Stomach (tissue), 9 donors: ENCODE measurements around the gene SRCIN1. TPM values are rescaled to one million over a fixed set of nuclear protein-coding genes. Genes with fewer than 3 reads are reported as not detected.

Source experiments
- DNase-seq, 2 donors: peaks; one replicate each; pipeline versions ENCODE4 v3.0.0 to v3.0.0-alpha.2; 2013 to 2019
- H3K27ac ChIP-seq, 5 donors: fragments of 200-600 bp in 4 of 5; sonication (generic) in 4 of 5; one replicate each; pipeline ENCODE4 v1.5.1; 2013 to 2019; ENCODE audit warnings: mild to moderate bottlenecking in 1 of 5, moderate library complexity in 1 of 5
- H3K27me3 ChIP-seq, 3 donors: fragments of 200-600 bp; sonication (generic); one replicate each; pipeline ENCODE4 v1.5.1; 2017 to 2019; ENCODE audit warnings: mixed run types in 1 of 3
- H3K36me3 ChIP-seq, 4 donors: fragments of 200-600 bp; sonication (generic); 1 replicate in 3 of 4; 2 replicates in 1 of 4; pipeline ENCODE4 v1.5.1; 2016 to 2019
- H3K4me1 ChIP-seq, 4 donors: fragments of 200-600 bp; sonication (generic); one replicate each; pipeline ENCODE4 v1.5.1; 2016 to 2019
- H3K4me3 ChIP-seq, 4 donors: fragments of 200-600 bp; sonication (generic) in 3 of 4; one replicate each; pipeline ENCODE4 v1.5.1; 2016 to 2019; ENCODE audit warnings: mild to moderate bottlenecking in 1 of 4
- H3K9me3 ChIP-seq, 4 donors: fragments of 200-600 bp; sonication (generic); one replicate each; pipeline ENCODE4 v1.5.1; 2016 to 2019
- EP300 ChIP-seq: sonication (generic); formaldehyde crosslinking; IDR thresholded peaks from one replicate; pipeline ENCODE4 v1.6.1; 2017; ENCODE audit warnings: antibody characterized with exemption
- POLR2A ChIP-seq, 4 donors: fragments of 450-650 bp; IDR thresholded peaks; one replicate each; pipeline ENCODE4 v1.6.1; 2016; ENCODE audit warnings: antibody characterized with exemption in 4 of 4, control low read depth in 2 of 4, mild to moderate bottlenecking in 1 of 4, moderate library complexity in 1 of 4
- POLR2AphosphoS5 ChIP-seq, 3 donors: sonication (generic); formaldehyde crosslinking; IDR thresholded peaks; one replicate each; pipeline ENCODE4 v1.6.1; 2016; ENCODE audit warnings: antibody characterized with exemption in 3 of 3
- WGBS, 5 donors: extraction: QIAGEN DNeasy Blood & Tissue Kit in 3 of 5; methylation state at CpG; one replicate each; pipeline versions ENCODE4 v1.1.5 to v1.1.7; 2013 to 2018; 5-methylcytosine and 5-hydroxymethylcytosine counted together
- intact Hi-C: fragments of 100-400 bp; cut with DNase I; formaldehyde crosslinking; loops from one replicate; pipeline ENCODE4 v1.15.1; 2023; ENCODE audit warnings: low total_unique reads
- polyA plus RNA-seq, 3 donors: library from polyadenylated mRNA; stranded (reverse); fragments of 200-250 nt; gene quantifications; one replicate each; pipeline ENCODE4 v1.2.3, GENCODE V29; 2013
- total RNA-seq, 5 donors: library from RNA; depleted of rRNA; stranded (reverse); fragments of >200 nt; gene quantifications; one replicate each; pipeline versions ENCODE4 v1.1.0 to v1.2.3, GENCODE V29; 2014 to 2016
- TF ChIP-seq, protein P1 (sequence below), 7 experiments: fragments of 450-650 bp in 4 of 7; fragments of 200-600 bp in 3 of 7; sonication (generic) in 3 of 7; IDR thresholded peaks; one replicate each; pipeline ENCODE4 v1.5.1; 2016 to 2019; ENCODE audit warnings: antibody characterized with exemption in 7 of 7, control low read depth in 2 of 7, mild to moderate bottlenecking in 1 of 7
- donor health status: healthy with polysubstance abuse.
- donor health status: Bipolar disorder and iron deficiency.
- donor health status: healthy.

SRCIN1 gene
- total and polyA plus RNA-seq, 8 donors: 0.29 to 21.9 (median 1.9) TPM

DNA sequence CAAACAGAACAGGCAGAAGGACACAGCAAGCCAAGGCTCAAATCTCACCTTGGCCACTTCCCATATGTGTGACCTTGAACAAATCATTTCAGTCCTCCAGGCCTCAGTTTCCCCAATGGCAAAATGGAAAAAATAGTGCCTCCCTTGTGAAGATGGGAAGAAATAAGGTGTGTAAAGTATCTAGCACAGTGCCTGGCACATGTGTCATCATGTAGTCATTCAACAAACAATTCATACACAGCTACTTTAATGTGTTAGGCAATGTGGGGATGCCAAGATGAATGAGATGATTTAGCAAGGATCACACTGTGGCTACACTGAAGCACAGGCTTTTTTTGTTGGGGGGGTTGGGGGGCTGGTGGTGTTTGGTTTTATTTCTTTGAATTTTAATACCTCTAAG lies 13.3 kb downstream of the SRCIN1 start:
- intact Hi-C loops: no loop called here
- Histone ChIP-seq H3K36me3 (no peaks in the 10 kb centered on the region), H3K4me3 (no peak overlapping the region), H3K9me3 (no peaks in the 10 kb centered on the region), H3K27ac (no peak overlapping the region), H3K4me1 (peaks cover 0 to 19% (median 6%) of the 10 kb centered on the region in 4 donors), H3K27me3 (peaks cover 4 to 99% (median 20%) of the 10 kb centered on the region in 3 donors)
- no peak for DNase-seq
- TF ChIP-seq, protein P1, sequence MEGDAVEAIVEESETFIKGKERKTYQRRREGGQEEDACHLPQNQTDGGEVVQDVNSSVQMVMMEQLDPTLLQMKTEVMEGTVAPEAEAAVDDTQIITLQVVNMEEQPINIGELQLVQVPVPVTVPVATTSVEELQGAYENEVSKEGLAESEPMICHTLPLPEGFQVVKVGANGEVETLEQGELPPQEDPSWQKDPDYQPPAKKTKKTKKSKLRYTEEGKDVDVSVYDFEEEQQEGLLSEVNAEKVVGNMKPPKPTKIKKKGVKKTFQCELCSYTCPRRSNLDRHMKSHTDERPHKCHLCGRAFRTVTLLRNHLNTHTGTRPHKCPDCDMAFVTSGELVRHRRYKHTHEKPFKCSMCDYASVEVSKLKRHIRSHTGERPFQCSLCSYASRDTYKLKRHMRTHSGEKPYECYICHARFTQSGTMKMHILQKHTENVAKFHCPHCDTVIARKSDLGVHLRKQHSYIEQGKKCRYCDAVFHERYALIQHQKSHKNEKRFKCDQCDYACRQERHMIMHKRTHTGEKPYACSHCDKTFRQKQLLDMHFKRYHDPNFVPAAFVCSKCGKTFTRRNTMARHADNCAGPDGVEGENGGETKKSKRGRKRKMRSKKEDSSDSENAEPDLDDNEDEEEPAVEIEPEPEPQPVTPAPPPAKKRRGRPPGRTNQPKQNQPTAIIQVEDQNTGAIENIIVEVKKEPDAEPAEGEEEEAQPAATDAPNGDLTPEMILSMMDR (IDR thresholded peaks at IDR 0.05): no peak
- TF ChIP-seq POLR2A (IDR thresholded peaks at IDR 0.05) (no peak), EP300 (no peak), POLR2AphosphoS5 (IDR thresholded peaks at IDR 0.05) (no peak)

DNA sequence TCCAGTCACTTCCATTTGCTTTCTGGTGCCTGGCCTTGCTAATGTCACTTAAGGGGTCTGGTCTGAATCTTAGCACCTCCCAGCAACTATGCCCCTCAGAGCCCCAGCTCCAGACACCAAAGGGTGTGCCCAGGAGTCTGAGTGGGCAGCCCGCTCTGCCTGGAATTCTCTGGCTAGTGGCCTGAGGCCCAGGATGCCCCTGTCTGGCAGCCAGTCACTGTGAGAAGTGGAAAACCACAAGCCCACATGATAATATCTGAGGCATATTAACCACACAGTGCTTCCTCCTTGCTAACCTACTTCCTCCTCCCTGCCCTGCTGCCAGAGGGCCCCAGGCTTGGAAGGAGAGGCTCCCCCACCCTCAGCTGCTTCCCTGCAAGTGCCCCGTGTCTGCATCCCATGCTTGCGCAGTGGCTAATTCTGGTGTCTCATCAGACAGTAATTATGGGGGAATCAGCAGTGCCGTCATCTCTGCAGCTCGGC lies 14.0 kb downstream of the SRCIN1 start:
- intact Hi-C loops: no loop called here
- 54 to 77% (median 70%) methylated on average over 5 of the region's 5 CpGs for WGBS, 5 donors
- no peaks in the 10 kb centered on the region for H3K36me3 ChIP-seq

DNA sequence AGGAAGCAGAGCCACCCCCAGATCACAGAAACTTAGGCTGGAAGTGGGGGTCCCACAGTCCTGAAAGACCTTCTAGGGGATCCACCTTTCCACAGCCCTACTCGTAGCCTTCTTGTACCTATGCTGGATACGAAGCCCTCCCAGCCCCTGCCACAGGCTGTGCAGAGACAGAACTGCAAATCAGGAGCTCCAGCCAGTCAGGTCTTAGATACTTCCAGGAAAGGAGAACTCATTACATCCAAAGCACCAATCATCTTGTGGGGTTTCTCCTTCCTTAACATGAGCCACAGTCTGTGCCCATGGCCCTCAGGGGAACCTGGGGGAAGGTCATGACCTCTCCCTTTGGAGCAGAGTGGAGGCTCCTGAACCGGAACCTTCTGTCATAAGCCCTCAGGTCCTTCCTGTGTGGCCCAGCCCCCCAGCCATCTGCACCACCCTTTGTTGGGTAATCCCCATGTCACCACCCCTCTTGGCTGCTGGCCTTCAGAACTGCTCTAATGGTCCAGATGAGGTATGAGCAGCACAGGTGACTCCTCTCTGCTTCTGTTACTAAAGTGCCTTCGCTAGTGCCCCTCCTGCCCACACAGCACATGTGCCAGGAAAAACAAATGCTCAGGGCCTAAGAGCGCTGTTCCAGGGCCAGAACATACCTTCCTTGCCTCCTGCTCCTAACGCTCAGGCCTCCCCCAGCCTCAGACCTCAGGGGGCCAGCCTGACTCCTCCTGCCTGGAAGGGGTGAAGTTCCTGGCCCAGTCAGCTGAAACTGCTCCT lies 14.6 kb downstream of the SRCIN1 start:
- H3K27me3 ChIP-seq: peaks cover 4 to 99% (median 22%) of the 10 kb centered on the region in 3 donors
- H3K36me3 ChIP-seq: no peaks in the 10 kb centered on the region
- 72 to 86% (median 82%) methylated on average over 6 of the region's 6 CpGs for WGBS, 5 donors
- H3K27ac ChIP-seq: no peak overlapping the region
- intact Hi-C loops: no loop called here
- H3K9me3 ChIP-seq: no peaks in the 10 kb centered on the region
- no peak overlapping the region for H3K4me3 ChIP-seq
- peaks cover 0 to 19% (median 6%) of the 10 kb centered on the region in 4 donors for H3K4me1 ChIP-seq
- DNase-seq: no peak
- TF ChIP-seq POLR2A (IDR thresholded peaks at IDR 0.05): no peak
- TF ChIP-seq POLR2AphosphoS5 (IDR thresholded peaks at IDR 0.05): no peak
- no peak for TF ChIP-seq EP300
- TF ChIP-seq, protein P1 (IDR thresholded peaks at IDR 0.05): no peak

More for the DNA sequence above, 14.0 kb downstream of the SRCIN1 start:
- no peak for DNase-seq
- no peak overlapping the region for H3K27ac ChIP-seq
- peaks cover 4 to 99% (median 20%) of the 10 kb centered on the region in 3 donors for H3K27me3 ChIP-seq
- no peak for TF ChIP-seq POLR2AphosphoS5 (IDR thresholded peaks at IDR 0.05)
- no peaks in the 10 kb centered on the region for H3K9me3 ChIP-seq
- peaks cover 0 to 19% (median 6%) of the 10 kb centered on the region in 4 donors for H3K4me1 ChIP-seq
- H3K4me3 ChIP-seq: no peak overlapping the region

DNA sequence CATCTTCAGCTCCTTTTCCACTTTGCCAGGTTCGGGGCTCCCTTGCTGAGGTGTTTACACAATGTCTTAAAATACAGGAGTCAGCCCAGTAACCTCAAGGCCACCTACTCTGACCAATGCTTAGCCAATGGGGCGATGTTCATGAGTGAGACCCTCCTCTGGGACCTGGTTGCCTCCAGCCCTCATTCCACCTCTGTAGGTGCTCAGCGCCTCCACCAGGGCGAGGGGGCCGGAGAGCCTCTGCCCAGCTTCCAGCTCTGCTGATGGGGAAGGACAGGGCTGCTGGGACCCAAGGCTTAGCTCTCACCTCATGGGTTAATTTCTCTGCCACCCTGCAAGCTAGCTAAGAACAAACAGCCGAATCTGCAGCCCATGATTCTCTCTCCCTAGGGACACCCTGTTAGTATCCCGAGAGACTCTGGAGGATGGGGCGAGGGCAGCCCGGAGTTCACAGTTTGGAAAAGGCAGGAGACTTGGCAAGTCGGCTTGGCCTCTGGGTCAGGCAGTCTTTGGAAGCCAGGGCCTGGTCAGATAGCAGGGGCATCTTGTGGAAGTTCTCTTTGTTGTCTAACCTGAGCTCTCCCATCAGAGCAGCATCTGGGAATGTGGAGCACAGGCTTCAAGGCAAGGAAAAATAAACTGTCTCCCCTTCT lies 16.2 kb downstream of the SRCIN1 start:
- Histone ChIP-seq H3K27me3 (peaks cover 0 to 99% (median 23%) of the 10 kb centered on the region in 3 donors), H3K27ac (no peak overlapping the region), H3K9me3 (no peaks in the 10 kb centered on the region), H3K36me3 (no peaks in the 10 kb centered on the region), H3K4me3 (no peak overlapping the region), H3K4me1 (peaks cover 6 to 27% (median 14%) of the 10 kb centered on the region in 4 donors)
- intact Hi-C loops: loop anchor here (10.0 kb wide), 1 partner anchor 95 kb away; no protein-coding TSS in a partner anchor
- 75 to 81% (median 79%) methylated on average over 9 to 10 of the region's 10 CpGs for WGBS, 5 donors
- TF ChIP-seq EP300: no peak
- TF ChIP-seq, protein P1 (IDR thresholded peaks at IDR 0.05): no peak
- no peak for TF ChIP-seq POLR2AphosphoS5 (IDR thresholded peaks at IDR 0.05)
- no peak for TF ChIP-seq POLR2A (IDR thresholded peaks at IDR 0.05)
- no peak for DNase-seq
